ENCODE measurements around the gene MSANTD2.

MSANTD2 gene

GRCh38 chr11:124727474-124727873, 72.7 kb downstream of the MSANTD2 start:
- no peak for DNase-seq (ENCODE audit: extremely low spot score)
- POLR2A ChIA-PET: no interaction called here
- TF ChIP-seq, protein P1, sequence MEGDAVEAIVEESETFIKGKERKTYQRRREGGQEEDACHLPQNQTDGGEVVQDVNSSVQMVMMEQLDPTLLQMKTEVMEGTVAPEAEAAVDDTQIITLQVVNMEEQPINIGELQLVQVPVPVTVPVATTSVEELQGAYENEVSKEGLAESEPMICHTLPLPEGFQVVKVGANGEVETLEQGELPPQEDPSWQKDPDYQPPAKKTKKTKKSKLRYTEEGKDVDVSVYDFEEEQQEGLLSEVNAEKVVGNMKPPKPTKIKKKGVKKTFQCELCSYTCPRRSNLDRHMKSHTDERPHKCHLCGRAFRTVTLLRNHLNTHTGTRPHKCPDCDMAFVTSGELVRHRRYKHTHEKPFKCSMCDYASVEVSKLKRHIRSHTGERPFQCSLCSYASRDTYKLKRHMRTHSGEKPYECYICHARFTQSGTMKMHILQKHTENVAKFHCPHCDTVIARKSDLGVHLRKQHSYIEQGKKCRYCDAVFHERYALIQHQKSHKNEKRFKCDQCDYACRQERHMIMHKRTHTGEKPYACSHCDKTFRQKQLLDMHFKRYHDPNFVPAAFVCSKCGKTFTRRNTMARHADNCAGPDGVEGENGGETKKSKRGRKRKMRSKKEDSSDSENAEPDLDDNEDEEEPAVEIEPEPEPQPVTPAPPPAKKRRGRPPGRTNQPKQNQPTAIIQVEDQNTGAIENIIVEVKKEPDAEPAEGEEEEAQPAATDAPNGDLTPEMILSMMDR (IDR thresholded peaks at IDR 0.05; ENCODE audit: control extremely low read depth, extremely low read depth, low read depth, missing control alignments): no peak
- CTCF ChIA-PET: no interaction called here

DNA sequence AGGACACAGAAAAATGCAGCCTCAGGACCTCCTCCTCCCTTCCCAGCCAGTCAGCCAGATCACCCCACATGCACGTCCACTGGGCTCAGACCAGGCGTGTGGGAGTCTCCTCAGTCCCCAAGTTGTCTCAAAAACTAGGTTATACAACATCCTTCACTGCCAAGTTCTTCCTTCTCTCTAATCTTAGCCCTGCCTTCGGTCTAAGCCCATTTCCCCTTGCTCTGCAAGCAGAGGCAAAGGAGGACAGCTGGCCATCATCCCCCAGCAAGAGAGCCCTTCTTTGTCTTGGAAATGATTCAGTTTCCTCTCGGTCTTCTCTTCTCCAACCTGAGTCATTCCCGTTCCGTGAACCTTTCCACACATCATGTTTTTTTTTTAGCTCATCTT, 74.5 kb downstream of the MSANTD2 start:
- CTCF ChIA-PET: no interaction called here
- POLR2A ChIA-PET: no interaction called here
- DNase-seq (ENCODE audit: extremely low spot score): no peak

DNA sequence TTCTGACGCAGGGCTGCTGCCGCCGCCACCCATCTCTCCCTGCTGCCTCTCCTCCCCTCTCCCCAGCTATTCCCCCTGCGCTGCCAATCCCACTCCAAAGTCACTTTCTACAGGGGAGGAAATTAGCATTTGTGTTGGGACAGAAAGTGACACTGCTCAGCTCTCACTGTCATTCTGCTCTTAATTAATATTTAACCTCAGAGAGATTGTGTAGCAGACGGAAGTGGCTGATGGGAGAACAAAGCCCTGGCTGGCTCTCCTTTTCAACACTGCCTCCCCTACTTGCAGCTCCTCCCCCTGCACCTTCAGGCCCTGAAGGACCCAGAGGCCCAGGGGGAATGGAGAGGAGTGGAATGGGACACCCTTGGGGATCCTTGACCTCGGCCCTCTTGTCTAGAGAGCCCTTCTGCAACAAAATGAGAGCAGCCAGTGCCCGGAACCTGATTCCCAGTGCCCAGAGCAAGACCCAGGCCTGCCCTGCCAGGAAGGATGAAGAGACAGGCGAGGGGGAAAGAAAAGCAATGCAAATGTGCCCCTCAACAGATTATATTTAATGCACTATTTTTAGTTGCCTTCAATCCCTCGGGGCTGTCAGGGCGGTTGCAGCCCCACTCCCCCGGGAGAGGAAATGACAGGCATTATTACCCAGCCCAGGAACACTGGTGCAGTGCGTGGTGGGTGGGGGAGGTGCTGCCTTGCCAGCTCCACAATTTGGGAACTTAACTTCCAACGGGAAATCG, 75.1 kb downstream of the MSANTD2 start:
- peak; percentile 82 for DNase-seq (ENCODE audit: extremely low spot score)
- POLR2A ChIA-PET: no interaction called here
- TF ChIP-seq, protein P1 (IDR thresholded peaks at IDR 0.05; ENCODE audit: control extremely low read depth, extremely low read depth, low read depth, missing control alignments): no peak
- CTCF ChIA-PET: interaction anchor here (1.2 to 2.5 kb wide), 2 partner anchors 10 to 16 kb away, joined by 3 to 12 read pairs; no protein-coding TSS in a partner anchor

More for the DNA sequence above, 74.5 kb downstream of the MSANTD2 start:
- TF ChIP-seq, protein P1 (IDR thresholded peaks at IDR 0.05; ENCODE audit: control extremely low read depth, extremely low read depth, low read depth, missing control alignments): no peak

DNA sequence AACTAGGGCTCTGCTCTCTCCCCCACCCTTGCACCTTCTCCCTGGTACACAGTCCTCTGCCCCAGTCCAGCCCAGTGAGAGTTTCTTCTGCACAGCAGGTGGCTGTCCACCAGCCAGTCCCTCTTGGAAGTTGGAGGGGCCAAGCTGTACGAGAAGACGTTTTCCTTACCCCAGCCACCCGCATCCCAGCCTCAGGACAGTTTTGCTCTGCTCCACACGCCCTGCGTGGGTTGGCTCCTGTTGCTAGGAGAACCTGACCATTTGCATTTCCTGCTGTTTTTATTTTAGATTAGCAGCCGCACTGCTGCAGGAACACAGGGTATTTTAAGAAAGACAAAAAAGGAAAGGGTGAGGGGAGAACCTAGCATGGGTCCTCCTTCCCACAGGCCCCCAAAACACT, 78.0 kb downstream of the MSANTD2 start:
- CTCF ChIA-PET: interaction anchor here (1.6 kb wide), 1 partner anchor 73 kb away, joined by 4 read pairs; no protein-coding TSS in a partner anchor
- TF ChIP-seq, protein P1 (IDR thresholded peaks at IDR 0.05; ENCODE audit: control extremely low read depth, extremely low read depth, low read depth, missing control alignments): no peak
- DNase-seq (ENCODE audit: extremely low spot score): no peak
- POLR2A ChIA-PET: no interaction called here

- no peak for DNase-seq (ENCODE audit: extremely low spot score)
- ChIA-PET POLR2A (no interaction called here), CTCF (interaction anchor here (1.2 to 1.5 kb wide), 4 partner anchors 13 to 117 kb away, joined by 3 to 5 read pairs (median 4); no protein-coding TSS in a partner anchor)
- TF ChIP-seq, protein P1 (IDR thresholded peaks at IDR 0.05; ENCODE audit: control extremely low read depth, extremely low read depth, low read depth, missing control alignments): no peak
These were observed 80.7 kb downstream of the MSANTD2 start for GRCh38 chr11:124719534-124719933.

DNA sequence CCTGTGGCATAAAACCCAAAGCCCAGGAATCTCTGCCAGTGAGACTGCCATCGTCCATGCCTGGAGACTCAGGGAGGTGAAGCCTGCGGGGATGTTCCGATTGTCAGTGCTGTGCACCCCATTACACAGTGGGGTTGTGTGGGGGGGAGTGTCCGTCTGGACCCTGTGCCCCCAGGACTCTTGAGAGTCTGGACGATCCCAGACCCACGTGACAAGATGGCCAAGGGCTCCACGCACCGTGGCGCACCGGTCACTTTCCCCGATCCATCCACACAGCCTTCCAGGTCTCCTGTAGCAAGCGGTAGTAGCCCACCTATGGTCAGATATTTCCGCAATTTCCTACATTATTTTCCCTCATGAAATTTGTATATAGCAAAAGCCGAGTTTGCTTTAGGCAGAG, 81.4 kb downstream of the MSANTD2 start:
- CTCF ChIA-PET: interaction anchor here (1.4 kb wide), 1 partner anchor 27 kb away, joined by 3 read pairs; no protein-coding TSS in a partner anchor

More for the DNA sequence above, 81.4 kb downstream of the MSANTD2 start:
- TF ChIP-seq, protein P1 (IDR thresholded peaks at IDR 0.05; ENCODE audit: control extremely low read depth, extremely low read depth, low read depth, missing control alignments): no peak
- POLR2A ChIA-PET: no interaction called here
- DNase-seq (ENCODE audit: extremely low spot score): no peak

Measured in GM10248 (cell line).